ENCODE measurements around the gene FGFBP2.

GRCh38 chr4:15971068-15971801 lies 8.3 kb upstream of the FGFBP2 start:
- TF ChIP-seq CTCF (IDR thresholded peaks at IDR 0.05) (no peak), POLR2A (IDR thresholded peaks at IDR 0.05) (no peak)

All from uterus (tissue), 2 donors.